Spleen (tissue), 11 donors: ENCODE measurements around the gene TIMP2. TPM values are rescaled to one million over a fixed set of nuclear protein-coding genes. Genes with fewer than 3 reads are reported as not detected.
"Not testable (repeated sequence)": the region's sequence is repeated elsewhere in the genome, so short reads cannot be mapped to it uniquely, and the experiment has no call there.

Experiments
- DNase-seq: peaks from one replicate; pipeline ENCODE4 v3.0.0-alpha.2; 2020
- H3K27ac ChIP-seq, 8 donors: fragments of 200-600 bp; sonication (generic) in 7 of 8; 1 replicate in 4 of 8; 2 replicates in 4 of 8; pipeline versions ENCODE4 v1.5.0 to v1.8.0; 2016 to 2021; ENCODE audit warnings: inconsistent platforms in 4 of 8, mild to moderate bottlenecking in 4 of 8, moderate library complexity in 1 of 8
- H3K27me3 ChIP-seq, 7 donors: fragments of 200-600 bp; sonication (generic) in 6 of 7; replicated peaks in 1 of 7; 1 replicate in 4 of 7; 2 replicates in 3 of 7; pipeline versions ENCODE4 v1.5.0 to v1.8.0; 2016 to 2021; ENCODE audit warnings: inconsistent platforms in 3 of 7, mild to moderate bottlenecking in 1 of 7
- H3K36me3 ChIP-seq, 6 donors: fragments of 200-600 bp; sonication (generic) in 5 of 6; 1 replicate in 4 of 6; 2 replicates in 2 of 6; pipeline versions ENCODE4 v1.5.0 to v1.8.0; 2016 to 2021; ENCODE audit warnings: inconsistent platforms in 2 of 6
- H3K4me1 ChIP-seq, 6 donors: fragments of 200-600 bp; sonication (generic) in 5 of 6; 1 replicate in 3 of 6; 2 replicates in 3 of 6; pipeline versions ENCODE4 v1.5.0 to v1.8.0; 2016 to 2021; ENCODE audit warnings: inconsistent platforms in 3 of 6
- H3K4me3 ChIP-seq, 8 donors: fragments of 200-600 bp; sonication (generic) in 7 of 8; 1 replicate in 4 of 8; 2 replicates in 4 of 8; pipeline versions ENCODE4 v1.5.0 to v1.8.0; 2016 to 2021; ENCODE audit warnings: inconsistent platforms in 4 of 8, mild to moderate bottlenecking in 4 of 8, moderate library complexity in 2 of 8
- H3K9me3 ChIP-seq, 8 donors: fragments of 200-600 bp; sonication (generic) in 7 of 8; 1 replicate in 4 of 8; 2 replicates in 4 of 8; pipeline versions ENCODE4 v1.5.0 to v1.8.0; 2016 to 2021; ENCODE audit warnings: inconsistent platforms in 4 of 8
- POLR2A ChIP-seq, 3 donors: fragments of 450-650 bp; IDR thresholded peaks; one replicate each; pipeline ENCODE4 v1.5.1; 2017; ENCODE audit warnings: antibody characterized with exemption in 3 of 3, mild to moderate bottlenecking in 1 of 3
- POLR2AphosphoS5 ChIP-seq, 3 donors: sonication (generic); formaldehyde crosslinking; IDR thresholded peaks; one replicate each; pipeline ENCODE4 v1.5.1; 2017; ENCODE audit warnings: antibody characterized with exemption in 3 of 3
- WGBS, 5 donors: extraction: QIAGEN DNeasy Blood & Tissue Kit in 3 of 5; methylation state at CpG; one replicate each; pipeline versions ENCODE4 v1.1.5 to v1.1.7; 2013 to 2018; 5-methylcytosine and 5-hydroxymethylcytosine counted together
- intact Hi-C: fragments of 100-400 bp; cut with DNase I; formaldehyde crosslinking; loops from one replicate; pipeline ENCODE4 v1.15.0; 2023; ENCODE audit warnings: low total_unique reads
- polyA plus RNA-seq, 3 donors: library from polyadenylated mRNA; stranded (reverse); fragments of 200-250 nt; gene quantifications; one replicate each; pipeline ENCODE4 v1.2.1, GENCODE V29; 2013
- total RNA-seq, 7 donors: library from RNA; depleted of rRNA in 3 of 7; stranded (reverse); fragments of >200 nt in 3 of 7; fragmentation: NEBNext Ultra II Directional in 4 of 7; extraction: Animal tissue kit (Norgen Biotek cat#: 25700) in 4 of 7; gene quantifications; one replicate each; pipeline versions ENCODE4 v1.1.0 to v1.2.1, GENCODE V29; 2016 to 2021
- TF ChIP-seq, protein P1 (sequence below), 11 experiments: fragments of 200-600 bp in 7 of 11; fragments of 450-650 bp in 4 of 11; sonication (generic) in 4 of 11; IDR thresholded peaks in 8 of 11; conservative IDR thresholded peaks in 3 of 11; 1 replicate in 7 of 11; 2 replicates in 4 of 11; pipeline versions ENCODE4 v1.4.0 to v1.8.0; 2016 to 2021; ENCODE audit warnings: antibody characterized with exemption in 11 of 11, inconsistent platforms in 4 of 11, mild to moderate bottlenecking in 1 of 11
- donor health status: healthy with polysubstance abuse.
- donor health status: DM: no; HTN: no; CAD: no; lungs with moderate emphysema.
- donor health status: DM: no; HTN: no; CAD: no.
- donor health status: Bipolar disorder and iron deficiency.
- donor health status: healthy.
- donor health status: DM: no; HTN: no; CAD: no.
- donor health status: DM: yes; HTN: yes; CAD: no.

The TIMP2 gene
- total and polyA plus RNA-seq, 10 donors, result 16.3 to 333 (median 181) TPM

DNA sequence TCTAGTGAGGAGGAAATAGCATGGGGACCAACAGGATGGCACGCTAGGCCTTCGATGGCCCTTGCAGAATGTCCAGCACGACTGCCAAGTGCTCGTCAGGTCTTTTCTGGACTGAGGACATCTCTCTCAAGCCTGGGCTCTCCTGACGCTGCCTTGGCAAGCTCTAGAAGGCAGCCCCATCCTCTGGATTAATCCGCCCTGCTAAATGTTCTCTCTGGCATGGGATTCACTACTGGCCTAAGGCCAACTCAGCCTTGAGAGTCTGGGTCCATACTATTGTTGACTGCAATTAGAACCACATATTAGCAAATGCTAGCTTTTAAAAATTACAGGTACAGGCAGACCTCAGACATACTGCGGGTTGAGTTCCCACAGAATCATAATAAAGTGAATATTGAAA, 19.6 kb downstream of the TIMP2 start:
- intact Hi-C loops, result no loop called here
- H3K27me3 ChIP-seq, result no peaks in the 10 kb centered on the region
- DNase-seq, result no peak

DNA sequence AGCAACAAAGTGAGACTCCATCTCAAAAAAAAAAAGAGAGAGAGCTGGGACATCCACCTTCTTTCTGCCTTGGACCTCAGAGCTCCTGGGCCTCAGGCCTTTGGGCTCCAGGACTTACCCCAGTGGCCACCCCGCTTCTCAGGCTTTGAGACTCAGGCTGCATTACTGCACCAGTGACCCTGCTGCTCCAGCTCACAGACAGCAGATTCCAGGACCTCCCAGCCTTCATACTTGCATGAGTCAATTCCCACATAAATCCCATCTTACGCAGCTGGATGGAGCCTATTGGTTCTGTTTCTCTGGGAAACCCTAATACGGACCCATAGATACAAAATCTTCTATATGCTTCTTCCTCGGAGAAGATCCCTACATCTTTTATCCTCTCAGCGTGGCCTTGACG, 20.1 kb downstream of the TIMP2 start:
- 64 to 85% (median 81%) methylated on average over 6 of the region's 6 CpGs for WGBS, 5 donors
- Histone ChIP-seq H3K36me3 (peaks cover 0 to 49% (median 4%) of the 10 kb centered on the region in 6 donors), H3K9me3 (no peaks in the 10 kb centered on the region), H3K4me1 (peaks cover 0 to 63% (median 24%) of the 10 kb centered on the region in 6 donors), H3K27me3 (no peaks in the 10 kb centered on the region), H3K27ac (no peak overlapping the region), H3K4me3 (no peak overlapping the region)
- no peak for DNase-seq
- TF ChIP-seq, protein P1, sequence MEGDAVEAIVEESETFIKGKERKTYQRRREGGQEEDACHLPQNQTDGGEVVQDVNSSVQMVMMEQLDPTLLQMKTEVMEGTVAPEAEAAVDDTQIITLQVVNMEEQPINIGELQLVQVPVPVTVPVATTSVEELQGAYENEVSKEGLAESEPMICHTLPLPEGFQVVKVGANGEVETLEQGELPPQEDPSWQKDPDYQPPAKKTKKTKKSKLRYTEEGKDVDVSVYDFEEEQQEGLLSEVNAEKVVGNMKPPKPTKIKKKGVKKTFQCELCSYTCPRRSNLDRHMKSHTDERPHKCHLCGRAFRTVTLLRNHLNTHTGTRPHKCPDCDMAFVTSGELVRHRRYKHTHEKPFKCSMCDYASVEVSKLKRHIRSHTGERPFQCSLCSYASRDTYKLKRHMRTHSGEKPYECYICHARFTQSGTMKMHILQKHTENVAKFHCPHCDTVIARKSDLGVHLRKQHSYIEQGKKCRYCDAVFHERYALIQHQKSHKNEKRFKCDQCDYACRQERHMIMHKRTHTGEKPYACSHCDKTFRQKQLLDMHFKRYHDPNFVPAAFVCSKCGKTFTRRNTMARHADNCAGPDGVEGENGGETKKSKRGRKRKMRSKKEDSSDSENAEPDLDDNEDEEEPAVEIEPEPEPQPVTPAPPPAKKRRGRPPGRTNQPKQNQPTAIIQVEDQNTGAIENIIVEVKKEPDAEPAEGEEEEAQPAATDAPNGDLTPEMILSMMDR (IDR thresholded peaks at IDR 0.05 in 8 of 11, conservative IDR thresholded peaks at IDR 0.05 in 3 of 11), result no peak
- TF ChIP-seq POLR2A (IDR thresholded peaks at IDR 0.05) (no peak), POLR2AphosphoS5 (IDR thresholded peaks at IDR 0.05) (no peak)
- intact Hi-C loops, result no loop called here

More for the DNA sequence above, 19.6 kb downstream of the TIMP2 start:
- TF ChIP-seq, protein P1 (IDR thresholded peaks at IDR 0.05 in 8 of 11, conservative IDR thresholded peaks at IDR 0.05 in 3 of 11), result no peak
- no peak for TF ChIP-seq POLR2A (IDR thresholded peaks at IDR 0.05)
- no peak for TF ChIP-seq POLR2AphosphoS5 (IDR thresholded peaks at IDR 0.05)
- no peak overlapping the region for H3K27ac ChIP-seq
- H3K9me3 ChIP-seq, result no peaks in the 10 kb centered on the region
- 70 to 91% (median 85%) methylated on average over 7 of the region's 7 CpGs for WGBS, 5 donors
- no peak overlapping the region for H3K4me3 ChIP-seq
- H3K36me3 ChIP-seq, result peaks cover 0 to 45% (median 4%) of the 10 kb centered on the region in 6 donors
- H3K4me1 ChIP-seq, result peaks cover 0 to 67% (median 27%) of the 10 kb centered on the region in 6 donors

DNA sequence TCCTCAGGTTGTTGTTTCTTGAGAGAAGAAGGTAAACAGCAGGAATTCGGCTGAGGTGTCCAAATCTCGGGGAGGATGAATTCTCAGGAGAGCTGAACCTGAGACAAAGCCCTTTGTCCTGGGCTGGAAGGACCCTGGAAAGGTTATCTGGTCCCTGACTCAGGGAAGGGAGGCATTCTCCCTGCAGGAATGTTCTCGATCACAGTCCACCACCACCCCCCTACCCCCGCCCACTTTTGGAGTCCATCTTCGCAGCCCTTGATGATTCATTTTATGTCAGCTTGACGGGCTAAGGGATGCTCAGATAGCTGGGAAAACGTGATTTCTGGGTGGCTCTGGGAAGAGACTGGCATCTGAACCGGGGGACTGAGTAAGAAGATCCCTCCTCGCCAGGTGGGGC, 20.8 kb downstream of the TIMP2 start:
- Histone ChIP-seq H3K27ac (no peak overlapping the region), H3K4me1 (peaks cover 0 to 64% (median 25%) of the 10 kb centered on the region in 6 donors), H3K27me3 (no peaks in the 10 kb centered on the region), H3K4me3 (no peak overlapping the region), H3K36me3 (peaks cover 0 to 56% (median 4%) of the 10 kb centered on the region in 6 donors), H3K9me3 (no peaks in the 10 kb centered on the region)
- DNase-seq, result no peak
- WGBS, 5 donors, result 81 to 89% (median 88%) methylated on average over 9 of the region's 9 CpGs
- TF ChIP-seq, protein P1 (IDR thresholded peaks at IDR 0.05 in 8 of 11, conservative IDR thresholded peaks at IDR 0.05 in 3 of 11), result no peak
- TF ChIP-seq POLR2AphosphoS5 (IDR thresholded peaks at IDR 0.05) (no peak), POLR2A (IDR thresholded peaks at IDR 0.05) (no peak)
- intact Hi-C loops, result no loop called here

DNA sequence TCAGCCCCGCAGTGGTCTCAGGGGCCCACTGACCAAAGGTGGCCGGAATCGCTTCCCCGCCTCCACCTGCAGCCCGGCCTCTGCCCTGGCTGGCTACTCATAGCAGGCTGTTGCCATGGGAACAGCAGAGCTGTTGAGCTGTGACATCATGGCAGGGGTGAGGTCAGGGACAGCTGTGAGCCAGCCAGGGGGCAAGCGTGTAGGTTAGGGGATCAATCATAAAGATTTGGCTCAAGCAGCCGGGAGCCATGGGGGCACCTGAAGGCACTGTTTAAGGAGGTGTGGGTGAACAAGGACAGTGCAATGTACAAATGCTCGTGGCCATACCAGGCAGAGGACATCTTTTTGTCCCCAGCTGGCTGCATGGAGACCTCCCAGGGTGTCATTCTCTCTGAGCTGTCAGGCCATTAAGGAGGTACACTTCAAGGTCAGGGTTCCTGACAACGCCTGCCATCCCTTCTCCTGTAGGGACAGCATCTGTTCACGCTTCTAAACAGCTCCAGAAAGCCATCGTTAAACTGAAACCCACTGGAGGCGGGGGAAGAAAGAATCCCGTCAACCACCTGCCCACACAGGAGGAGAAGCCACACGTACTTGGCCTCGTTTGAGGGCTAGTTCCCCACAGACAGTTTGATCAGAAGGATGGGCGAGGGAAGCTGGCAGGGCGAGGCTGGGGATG, 21.9 kb downstream of the TIMP2 start, which contains the start of gene CEP295NL:
Gene CEP295NL (minus strand): TSS at position 101 of the 679 bp plus-strand sequence. CDS start 1,373 bp downstream, outside the sequence.
- H3K27me3 ChIP-seq, result no peaks in the 10 kb centered on the region
- H3K4me1 ChIP-seq, result peaks cover 0 to 64% (median 26%) of the 10 kb centered on the region in 6 donors
- WGBS, 5 donors, result 64 to 77% (median 73%) methylated on average over 15 to 17 of the region's 17 CpGs
- no peak within 1 kb of the TSS for H3K4me3 ChIP-seq
- DNase-seq, result no peak
- intact Hi-C loops, result no loop called here
- no peaks in the 10 kb centered on the region for H3K9me3 ChIP-seq
- peaks cover 0 to 61% (median 4%) of the 10 kb centered on the region in 6 donors for H3K36me3 ChIP-seq
- peak within 1 kb of the TSS in 2 of 8 donors; percentile 28 to 51 for H3K27ac ChIP-seq
- TF ChIP-seq POLR2A (IDR thresholded peaks at IDR 0.05) (no peak), POLR2AphosphoS5 (IDR thresholded peaks at IDR 0.05) (peak in 1 of 3 donors; percentile 43)

DNA sequence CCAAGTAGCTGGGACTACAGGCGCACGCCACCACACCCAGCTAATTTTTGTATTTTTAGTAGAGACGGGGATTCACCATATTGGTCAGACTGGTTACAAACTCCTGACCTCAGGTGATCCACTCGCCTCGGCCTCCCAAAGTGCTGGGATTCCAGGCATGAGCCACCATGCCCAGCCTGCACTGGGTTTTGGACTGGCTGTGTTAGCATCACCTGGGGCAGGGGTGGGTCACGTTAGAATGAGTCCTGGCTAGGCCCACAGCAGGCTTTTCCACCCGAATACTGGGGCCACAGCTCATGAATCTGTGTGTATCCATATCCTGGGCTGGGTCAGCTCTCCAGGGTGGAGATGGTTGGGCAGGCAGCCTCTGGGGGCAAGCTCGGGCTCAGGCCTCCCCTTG, 23.0 kb downstream of the TIMP2 start:
- H3K4me3 ChIP-seq, H3K27me3 ChIP-seq, DNase-seq, intact Hi-C loops, H3K9me3 ChIP-seq: not testable (repeated sequence)
- Histone ChIP-seq H3K27ac (peak overlapping the region in 1 of 8 donors; percentile 5), H3K4me1 (peaks cover 0 to 69% (median 33%) of the 10 kb centered on the region in 6 donors), H3K36me3 (peaks cover 0 to 71% (median 4%) of the 10 kb centered on the region in 6 donors)
- 80 to 98% (median 92%) methylated on average over 7 to 8 of the region's 8 CpGs for WGBS, 5 donors
